ENCODE data around the gene C11orf21. TPM values are rescaled to one million over a fixed set of nuclear protein-coding genes. Genes with fewer than 3 reads are reported as not detected.

Gene C11orf21
- total and polyA plus RNA-seq, 10 of the 15 experiments (the other 5 are each of a cell fraction or from before 2014, with no cell fraction given): 0.04 to 0.26 (median 0.11) TPM; not detected in 7

DNA sequence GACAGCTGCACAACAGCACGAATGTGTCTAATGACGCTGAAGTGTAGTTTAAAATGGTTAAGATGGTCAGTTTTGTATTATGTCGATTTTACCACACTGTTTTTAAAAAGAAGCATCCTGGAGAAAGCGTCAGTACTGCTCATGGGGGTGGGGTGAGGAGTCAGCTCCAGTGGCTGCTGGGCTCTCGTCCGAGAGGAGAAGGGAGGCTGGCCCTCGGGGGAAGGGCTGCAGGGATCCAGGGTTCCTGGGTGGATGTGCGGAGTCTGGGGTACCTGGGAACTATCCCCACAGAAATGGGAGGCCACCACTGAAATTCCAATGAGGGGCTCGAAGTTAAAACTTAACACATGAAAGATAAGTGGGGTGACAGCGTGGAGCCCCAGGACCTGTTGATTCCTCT lies 11.9 kb downstream of the C11orf21 start:
- Histone ChIP-seq H3K9me3 (replicated peaks; ENCODE audit: control insufficient read depth, insufficient read depth, low read length) (no peaks in the 10 kb centered on the region), H3K79me2 (ENCODE audit: control insufficient read depth, insufficient read depth, low read length) (no peaks in the 10 kb centered on the region), H3K4me1 (ENCODE audit: control insufficient read depth, insufficient read depth, low read length) (no peaks in the 10 kb centered on the region), H3K27me3 (replicated peaks in 1 of 2; ENCODE audit: control insufficient read depth in 2 of 2, insufficient read depth in 2 of 2, low read length in 1 of 2) (no peaks in the 10 kb centered on the region; a peak in 2 of 4 replicates), H3K36me3 (ENCODE audit: control insufficient read depth in 2 of 2, insufficient read depth in 2 of 2, low read length in 1 of 2) (no peaks in the 10 kb centered on the region), H3K9ac (ENCODE audit: control insufficient read depth, insufficient read depth, low read length) (no peak overlapping the region), H2AFZ (ENCODE audit: control insufficient read depth, low read depth, low read length) (no peak overlapping the region), H3K4me3 (no peak overlapping the region), H3K4me2 (ENCODE audit: control insufficient read depth, insufficient read depth) (no peak overlapping the region), H3K27ac (ENCODE audit: control insufficient read depth, insufficient read depth) (no peak overlapping the region), H4K20me1 (ENCODE audit: control insufficient read depth, insufficient read depth) (no peaks in the 10 kb centered on the region)
- FAIRE-seq: no peak
- ChIA-PET CTCF (interaction anchor here (1.2 kb wide), 1 partner anchor 111 kb away, joined by 3 read pairs; the partner anchor contains the start of gene TSSC4), POLR2A (no interaction called here), SMC1A (ENCODE audit: uncharacterized antibody, unreplicated experiment) (no interaction called here), RAD21 (ENCODE audit: unreplicated experiment) (no interaction called here)
- WGBS (ENCODE audit: insufficient coverage, insufficient replicate concordance, low lambda C conversion rate, missing lambda C conversion rate): 18% methylated on average over 9 of the region's 10 CpGs
- no TSS peak for BruUV-seq (replicated peaks)
- no peak for DNase-seq (ENCODE audit: low read depth, low spot score)
- in situ Hi-C loops (cut with MboI) (no loop called here), intact Hi-C loops (cut with micrococcal nuclease; ENCODE audit: unreplicated experiment) (no loop called here)
- no peak for TF ChIP-seq PAX8 (IDR thresholded peaks at IDR 0.05)
- no peak for TF ChIP-seq E2F8 (IDR thresholded peaks at IDR 0.05; ENCODE audit: low read depth, partially characterized antibody)
- TF ChIP-seq ZNF207 (IDR thresholded peaks at IDR 0.05; ENCODE audit: borderline replicate concordance): no peak
- TF ChIP-seq RFX5 (IDR thresholded peaks at IDR 0.05; ENCODE audit: low read depth, low read length): no peak
- TF ChIP-seq, protein P1, sequence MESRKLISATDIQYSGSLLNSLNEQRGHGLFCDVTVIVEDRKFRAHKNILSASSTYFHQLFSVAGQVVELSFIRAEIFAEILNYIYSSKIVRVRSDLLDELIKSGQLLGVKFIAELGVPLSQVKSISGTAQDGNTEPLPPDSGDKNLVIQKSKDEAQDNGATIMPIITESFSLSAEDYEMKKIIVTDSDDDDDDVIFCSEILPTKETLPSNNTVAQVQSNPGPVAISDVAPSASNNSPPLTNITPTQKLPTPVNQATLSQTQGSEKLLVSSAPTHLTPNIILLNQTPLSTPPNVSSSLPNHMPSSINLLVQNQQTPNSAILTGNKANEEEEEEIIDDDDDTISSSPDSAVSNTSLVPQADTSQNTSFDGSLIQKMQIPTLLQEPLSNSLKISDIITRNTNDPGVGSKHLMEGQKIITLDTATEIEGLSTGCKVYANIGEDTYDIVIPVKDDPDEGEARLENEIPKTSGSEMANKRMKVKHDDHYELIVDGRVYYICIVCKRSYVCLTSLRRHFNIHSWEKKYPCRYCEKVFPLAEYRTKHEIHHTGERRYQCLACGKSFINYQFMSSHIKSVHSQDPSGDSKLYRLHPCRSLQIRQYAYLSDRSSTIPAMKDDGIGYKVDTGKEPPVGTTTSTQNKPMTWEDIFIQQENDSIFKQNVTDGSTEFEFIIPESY (IDR thresholded peaks at IDR 0.05): no peak
- TF ChIP-seq SUPT20H (IDR thresholded peaks at IDR 0.05; ENCODE audit: borderline replicate concordance, control insufficient read depth, low read depth, low read length): no peak
- no peak for TF ChIP-seq MYB (IDR thresholded peaks at IDR 0.05; ENCODE audit: borderline replicate concordance, low read depth, low read length)
- TF ChIP-seq, protein P2, sequence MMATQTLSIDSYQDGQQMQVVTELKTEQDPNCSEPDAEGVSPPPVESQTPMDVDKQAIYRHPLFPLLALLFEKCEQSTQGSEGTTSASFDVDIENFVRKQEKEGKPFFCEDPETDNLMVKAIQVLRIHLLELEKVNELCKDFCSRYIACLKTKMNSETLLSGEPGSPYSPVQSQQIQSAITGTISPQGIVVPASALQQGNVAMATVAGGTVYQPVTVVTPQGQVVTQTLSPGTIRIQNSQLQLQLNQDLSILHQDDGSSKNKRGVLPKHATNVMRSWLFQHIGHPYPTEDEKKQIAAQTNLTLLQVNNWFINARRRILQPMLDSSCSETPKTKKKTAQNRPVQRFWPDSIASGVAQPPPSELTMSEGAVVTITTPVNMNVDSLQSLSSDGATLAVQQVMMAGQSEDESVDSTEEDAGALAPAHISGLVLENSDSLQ (IDR thresholded peaks at IDR 0.05): no peak
- TF ChIP-seq BCL11A (IDR thresholded peaks at IDR 0.05; ENCODE audit: low read depth, low read length): no peak
- TF ChIP-seq SMAD1 (IDR thresholded peaks at IDR 0.05; ENCODE audit: low read depth, partially characterized antibody): no peak
- ATAC-seq: no peak
